Aorta (tissue), 5 donors: ENCODE data around the gene RNF5. TPM values are rescaled to one million over a fixed set of nuclear protein-coding genes. Genes with fewer than 3 reads are reported as not detected.

Experiments
- ATAC-seq: fragments of 200-7000 bp; cut with Tn5 transposase; one replicate; pipeline ENCODE4 v1.9.1; 2022; ENCODE audit warnings: moderate library complexity; ENCODE audit not compliant: low FRiP score
- DNase-seq, 2 donors: peaks; one replicate each; pipeline ENCODE4 v3.0.0-alpha.2; 2020
- H3K27ac ChIP-seq, 2 donors: one replicate each; pipeline ENCODE4 v1.5.1; 2013; ENCODE audit warnings: low read length in 2 of 2, mild to moderate bottlenecking in 2 of 2, moderate library complexity in 2 of 2, control low read depth in 1 of 2, inconsistent platforms in 1 of 2, low read depth in 1 of 2
- H3K27me3 ChIP-seq, 2 donors: one replicate each; pipeline ENCODE4 v1.6.1; 2013; ENCODE audit warnings: control low read depth in 1 of 2, low read length in 1 of 2, mild to moderate bottlenecking in 1 of 2, moderate library complexity in 1 of 2; ENCODE audit not compliant: insufficient read depth in 2 of 2, control insufficient read depth in 1 of 2
- H3K36me3 ChIP-seq, 2 donors: one replicate each; pipeline ENCODE4 v1.6.1; 2013; ENCODE audit warnings: control low read depth in 1 of 2, low read length in 1 of 2, mild to moderate bottlenecking in 1 of 2; ENCODE audit not compliant: insufficient read depth in 2 of 2, control insufficient read depth in 1 of 2
- H3K4me1 ChIP-seq, 2 donors: one replicate each; pipeline ENCODE4 v1.6.1; 2013; ENCODE audit warnings: low read length in 2 of 2, control low read depth in 1 of 2, mild to moderate bottlenecking in 1 of 2, moderate library complexity in 1 of 2; ENCODE audit not compliant: insufficient read depth in 2 of 2, control insufficient read depth in 1 of 2
- H3K4me3 ChIP-seq, 2 donors: one replicate each; pipeline ENCODE4 v1.5.1; 2013; ENCODE audit warnings: low read length in 2 of 2, control low read depth in 1 of 2, mild to moderate bottlenecking in 1 of 2
- H3K9me3 ChIP-seq: one replicate; pipeline ENCODE4 v1.6.1; 2013; ENCODE audit warnings: mild to moderate bottlenecking, low read length; ENCODE audit not compliant: control insufficient read depth
- WGBS, 2 donors: extraction: QIAGEN DNeasy Blood & Tissue Kit; methylation state at CpG; one replicate each; pipeline ENCODE4 v1.1.7; 2013; 5-methylcytosine and 5-hydroxymethylcytosine counted together
- intact Hi-C, 2 donors: fragments of 100-400 bp; cut with DNase I; formaldehyde crosslinking; loops; one replicate each; pipeline versions ENCODE4 v1.14.2 to v1.15.0; 2022
- polyA plus RNA-seq, 2 donors: library from polyadenylated mRNA; stranded (reverse); fragments of 200-250 nt; gene quantifications; one replicate each; pipeline ENCODE4 v1.2.3, GENCODE V29; 2013
- total RNA-seq, 2 donors: library from RNA; stranded (reverse); fragmentation: NEBNext Ultra II Directional; extraction: Animal tissue kit (Norgen Biotek cat#: 25700); gene quantifications; one replicate each; pipeline ENCODE4 v1.2.1, GENCODE V29; 2021
- donor health status: healthy with polysubstance abuse.
- donor health status: Bipolar disorder and iron deficiency.
- donor health status: DM: no; HTN: no; CAD: no.
- donor health status: DM: no; HTN: no; CAD: no.
- donor health status: DM: yes; HTN: yes; CAD: no.

The RNF5 gene
- total and polyA plus RNA-seq, 4 donors = 35.0 to 109 (median 54.3) TPM

GRCh38 chr6:32163559-32164258 lies 14.5 kb upstream of the RNF5 start:
- no peaks in the 10 kb centered on the region for H3K4me1 ChIP-seq
- H3K27ac ChIP-seq = no peak overlapping the region
- intact Hi-C loops = no loop called here

GRCh38 chr6:32164295-32164694 lies 13.9 kb upstream of the RNF5 start, which contains the start of gene EGFL8:
TSS of gene EGFL8 (plus strand) at chr6:32164595. CDS start at chr6:32166166, 1,571 bp downstream.
- Histone ChIP-seq H3K27ac (no peak within 1 kb of the TSS), H3K27me3 (no peaks in the 10 kb centered on the region), H3K4me1 (no peaks in the 10 kb centered on the region), H3K4me3 (no peak within 1 kb of the TSS), H3K36me3 (peaks cover 0 to 4% of the 10 kb centered on the region in 2 donors), H3K9me3 (no peaks in the 10 kb centered on the region)
- ATAC-seq (no peak), DNase-seq (peak; percentile 22 to 36)
- intact Hi-C loops = no loop called here

More at GRCh38 chr6:32163559-32164258, 14.5 kb upstream of the RNF5 start:
- no peaks in the 10 kb centered on the region for H3K9me3 ChIP-seq
- H3K27me3 ChIP-seq = no peaks in the 10 kb centered on the region
- DNase-seq = peak; percentile 17 to 35
- no peak overlapping the region for H3K4me3 ChIP-seq
- H3K36me3 ChIP-seq = peaks cover 0 to 4% of the 10 kb centered on the region in 2 donors
- ATAC-seq = no peak
- 81 to 84% methylated on average over 7 of the region's 7 CpGs for WGBS, 2 donors

GRCh38 chr6:32166411-32167061 lies 11.7 kb upstream of the RNF5 start:
- intact Hi-C loops = no loop called here
- no peak overlapping the region for H3K27ac ChIP-seq
- ATAC-seq = no peak

GRCh38 chr6:32167154-32167760 lies 10.9 kb upstream of the RNF5 start:
- Histone ChIP-seq H3K36me3 (peaks cover 0 to 7% of the 10 kb centered on the region in 2 donors), H3K27ac (no peak overlapping the region), H3K9me3 (no peaks in the 10 kb centered on the region), H3K4me3 (no peak overlapping the region), H3K4me1 (no peaks in the 10 kb centered on the region), H3K27me3 (no peaks in the 10 kb centered on the region)
- intact Hi-C loops = no loop called here
- ATAC-seq = no peak
- WGBS, 2 donors = 75 to 78% methylated on average over 32 of the region's 32 CpGs
- DNase-seq = peak; percentile 41 to 66

More at GRCh38 chr6:32166411-32167061, 11.7 kb upstream of the RNF5 start:
- DNase-seq = peak; percentile 45 to 74
- WGBS, 2 donors = 74 to 75% methylated on average over 30 of the region's 30 CpGs
- no peaks in the 10 kb centered on the region for H3K9me3 ChIP-seq
- H3K27me3 ChIP-seq = no peaks in the 10 kb centered on the region
- peaks cover 0 to 7% of the 10 kb centered on the region in 2 donors for H3K36me3 ChIP-seq
- no peaks in the 10 kb centered on the region for H3K4me1 ChIP-seq
- H3K4me3 ChIP-seq = no peak overlapping the region

GRCh38 chr6:32167761-32168262 lies 10.4 kb upstream of the RNF5 start:
- WGBS, 2 donors = 66 to 72% methylated on average over 6 of the region's 6 CpGs
- peaks cover 0 to 6% of the 10 kb centered on the region in 2 donors for H3K36me3 ChIP-seq
- no peak overlapping the region for H3K4me3 ChIP-seq
- DNase-seq (peak; percentile 8 to 25), ATAC-seq (no peak)
- no peaks in the 10 kb centered on the region for H3K9me3 ChIP-seq
- intact Hi-C loops = no loop called here
- no peaks in the 10 kb centered on the region for H3K27me3 ChIP-seq
- H3K27ac ChIP-seq = no peak overlapping the region
- H3K4me1 ChIP-seq = no peaks in the 10 kb centered on the region

- no peak for ATAC-seq
- WGBS, 2 donors = 61 to 64% methylated on average over 2 of the region's 2 CpGs
These were observed 9.9 kb upstream of the RNF5 start for GRCh38 chr6:32168350-32168749.

GRCh38 chr6:32168807-32169591 lies 9.2 kb upstream of the RNF5 start:
- DNase-seq = peak; percentile 40 to 50
- no peaks in the 10 kb centered on the region for H3K4me1 ChIP-seq
- ATAC-seq = no peak
- 70 to 74% methylated on average over 11 of the region's 11 CpGs for WGBS, 2 donors
- H3K9me3 ChIP-seq = no peaks in the 10 kb centered on the region
- peaks cover 0 to 6% of the 10 kb centered on the region in 2 donors for H3K36me3 ChIP-seq
- H3K27ac ChIP-seq = no peak overlapping the region
- no peak overlapping the region for H3K4me3 ChIP-seq
- intact Hi-C loops = no loop called here
- H3K27me3 ChIP-seq = no peaks in the 10 kb centered on the region

More at GRCh38 chr6:32168350-32168749, 9.9 kb upstream of the RNF5 start:
- peak; percentile 17 to 39 for DNase-seq
- Histone ChIP-seq H3K27me3 (no peaks in the 10 kb centered on the region), H3K4me3 (no peak overlapping the region), H3K9me3 (no peaks in the 10 kb centered on the region), H3K27ac (no peak overlapping the region), H3K4me1 (no peaks in the 10 kb centered on the region), H3K36me3 (peaks cover 0 to 6% of the 10 kb centered on the region in 2 donors)
- intact Hi-C loops = no loop called here

- DNase-seq (peak; percentile 19 to 67), ATAC-seq (no peak)
- peaks cover 0 to 4% of the 10 kb centered on the region in 2 donors for H3K36me3 ChIP-seq
- no peaks in the 10 kb centered on the region for H3K4me1 ChIP-seq
- H3K4me3 ChIP-seq = no peak overlapping the region
- 89 to 93% methylated on average over 11 of the region's 11 CpGs for WGBS, 2 donors
- no peaks in the 10 kb centered on the region for H3K9me3 ChIP-seq
- no peak overlapping the region for H3K27ac ChIP-seq
- H3K27me3 ChIP-seq = no peaks in the 10 kb centered on the region
- intact Hi-C loops = loop anchor here in 1 of 2 donors (10.0 kb wide), 2 partner anchors 195 to 265 kb away; partner anchors contain the start of genes DXO and ZBTB12
These were observed 7.9 kb upstream of the RNF5 start for GRCh38 chr6:32170294-32170693.
